HG02763 (cell line): Measurements from ENCODE around the gene NHERF1.

Experiments
- ATAC-seq: cut with Tn5 transposase; IDR thresholded peaks from one replicate; pipeline ENCODE4 v1.9.1; 2021; ENCODE audit warnings: mild to moderate bottlenecking, moderate library complexity; ENCODE audit not compliant: unreplicated experiment

Gene NHERF1

DNA sequence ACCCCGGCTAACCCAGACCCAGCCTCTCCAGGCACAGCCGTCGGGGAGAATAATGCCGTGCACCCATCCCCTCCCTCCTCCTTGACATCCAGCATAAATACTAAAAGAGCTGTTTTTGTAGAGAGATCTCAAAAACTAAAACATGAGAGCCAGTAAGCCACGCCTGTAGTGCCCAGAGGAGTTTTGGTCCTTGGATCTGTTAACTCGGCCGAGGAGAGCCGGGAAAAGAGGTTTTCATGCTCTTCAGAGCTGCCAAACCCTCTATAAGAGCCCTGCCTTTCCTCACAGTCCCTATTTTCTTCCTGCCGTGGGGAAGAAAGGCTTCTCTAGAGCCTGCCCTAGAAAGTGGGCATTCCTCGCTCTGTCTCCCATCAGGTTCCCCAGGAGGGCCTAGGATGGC, 57.9 kb downstream of the NHERF1 start:
- ATAC-seq = no peak

DNA sequence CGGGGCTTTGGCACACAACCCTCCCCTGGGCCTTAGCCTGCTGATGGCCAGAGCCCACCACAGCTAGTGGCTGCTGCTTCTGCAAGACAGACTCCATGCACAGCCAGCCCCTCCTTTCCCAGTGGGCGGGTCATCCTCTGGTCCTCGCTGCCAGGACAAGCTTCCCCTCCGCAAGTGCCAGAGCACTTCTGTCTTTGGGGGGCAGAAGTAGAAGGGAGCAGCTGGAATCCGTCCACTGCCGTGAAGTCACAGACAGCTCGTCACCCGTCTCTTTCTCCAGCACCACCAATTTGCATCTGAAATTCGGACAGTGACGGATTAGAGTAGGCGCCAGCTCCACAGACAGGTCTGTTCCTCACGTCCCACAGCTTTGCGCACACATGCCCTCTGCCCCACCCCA, 59.0 kb downstream of the NHERF1 start:
- ATAC-seq = no peak

DNA sequence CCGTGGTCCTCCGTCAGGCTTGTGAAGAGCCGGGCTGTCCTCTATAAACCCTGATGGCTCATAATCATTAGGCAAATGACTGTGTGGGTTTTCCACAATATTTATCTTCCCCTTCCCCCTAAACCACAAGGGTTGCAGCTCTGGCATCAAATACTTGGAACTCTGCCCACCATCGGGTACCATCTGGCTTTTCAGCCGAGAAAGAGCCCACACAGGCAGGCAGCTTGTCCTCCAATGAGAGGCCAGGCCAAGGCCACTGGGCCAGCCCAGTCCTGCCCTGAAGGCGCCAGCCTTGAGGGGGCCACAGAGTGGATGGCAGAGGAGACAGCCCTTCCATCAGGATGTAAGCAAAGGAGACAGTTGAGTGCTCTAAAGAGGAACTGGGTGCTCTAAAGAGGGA, 59.5 kb downstream of the NHERF1 start:
- no peak for ATAC-seq

DNA sequence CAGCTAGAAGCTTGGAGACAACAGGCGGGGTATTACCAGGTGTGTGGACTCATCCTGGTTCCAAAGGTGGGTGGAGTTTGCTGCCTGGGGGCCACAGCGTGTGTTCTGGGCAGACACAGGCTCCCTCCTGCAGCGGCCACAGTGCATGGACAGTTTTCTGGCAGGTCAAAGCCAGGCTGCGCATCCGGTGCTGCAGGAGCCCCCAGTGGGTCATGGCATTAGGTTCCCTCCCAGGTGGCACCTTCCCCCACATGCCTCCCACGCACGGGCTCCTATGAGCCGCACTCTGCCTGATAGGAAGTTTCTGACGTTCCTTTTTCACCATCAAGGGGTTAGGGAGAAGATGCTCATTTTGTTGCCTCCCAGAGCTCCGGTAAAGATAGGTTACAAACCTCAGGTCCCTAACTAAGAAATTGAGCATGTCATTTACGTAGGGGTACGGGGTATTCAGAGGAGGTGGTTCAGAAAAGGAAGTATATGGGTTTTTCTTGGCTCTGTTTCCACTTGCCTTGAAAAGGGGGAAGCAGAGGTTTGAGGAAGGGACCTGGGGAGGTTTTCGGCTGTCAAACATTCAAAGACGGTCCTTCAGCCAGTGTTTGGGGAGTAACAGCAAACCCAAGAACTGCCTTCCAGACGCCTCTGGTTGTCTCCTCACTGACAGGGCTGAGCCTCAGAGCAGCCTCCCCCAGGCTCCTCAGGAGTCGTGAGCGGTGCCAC, 60.4 kb downstream of the NHERF1 start:
- ATAC-seq = no peak

DNA sequence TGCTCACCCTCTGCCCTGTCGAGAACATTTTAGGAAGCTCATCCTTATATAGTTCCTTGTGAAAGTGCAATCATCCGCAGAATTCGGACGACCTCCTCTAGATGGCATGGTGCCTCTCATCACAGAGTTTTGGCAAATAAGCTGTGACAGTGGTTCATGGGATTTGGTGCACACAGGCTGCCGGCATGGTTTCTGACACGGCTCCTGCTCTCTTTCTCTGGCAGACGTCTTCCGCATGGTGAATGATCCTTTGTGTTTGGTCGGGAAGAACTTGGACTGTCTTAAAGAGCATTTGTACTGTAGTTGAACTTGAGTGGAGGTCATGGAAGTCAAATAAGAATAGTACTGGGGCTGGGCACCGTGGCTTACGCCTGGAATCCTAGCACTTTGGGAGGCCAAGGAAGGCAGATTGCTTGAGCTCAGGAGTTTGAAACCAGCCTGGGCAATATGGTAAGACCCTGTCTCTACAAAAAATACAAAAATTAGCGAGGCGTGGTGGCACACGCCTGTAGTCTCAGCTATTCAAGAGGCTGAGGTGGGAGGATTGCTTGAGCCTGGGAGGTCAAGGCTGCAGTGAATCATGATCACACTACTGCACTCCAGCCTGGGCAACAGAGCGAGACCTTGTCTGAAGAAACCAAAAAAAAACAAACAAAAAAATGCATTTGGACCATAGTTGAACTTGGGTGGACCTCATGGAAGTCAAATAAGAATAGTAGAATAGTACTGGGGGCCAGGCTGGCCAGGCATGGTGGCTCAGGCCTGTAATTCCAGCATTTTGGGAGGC, 62.5 kb downstream of the NHERF1 start:
- no peak for ATAC-seq

DNA sequence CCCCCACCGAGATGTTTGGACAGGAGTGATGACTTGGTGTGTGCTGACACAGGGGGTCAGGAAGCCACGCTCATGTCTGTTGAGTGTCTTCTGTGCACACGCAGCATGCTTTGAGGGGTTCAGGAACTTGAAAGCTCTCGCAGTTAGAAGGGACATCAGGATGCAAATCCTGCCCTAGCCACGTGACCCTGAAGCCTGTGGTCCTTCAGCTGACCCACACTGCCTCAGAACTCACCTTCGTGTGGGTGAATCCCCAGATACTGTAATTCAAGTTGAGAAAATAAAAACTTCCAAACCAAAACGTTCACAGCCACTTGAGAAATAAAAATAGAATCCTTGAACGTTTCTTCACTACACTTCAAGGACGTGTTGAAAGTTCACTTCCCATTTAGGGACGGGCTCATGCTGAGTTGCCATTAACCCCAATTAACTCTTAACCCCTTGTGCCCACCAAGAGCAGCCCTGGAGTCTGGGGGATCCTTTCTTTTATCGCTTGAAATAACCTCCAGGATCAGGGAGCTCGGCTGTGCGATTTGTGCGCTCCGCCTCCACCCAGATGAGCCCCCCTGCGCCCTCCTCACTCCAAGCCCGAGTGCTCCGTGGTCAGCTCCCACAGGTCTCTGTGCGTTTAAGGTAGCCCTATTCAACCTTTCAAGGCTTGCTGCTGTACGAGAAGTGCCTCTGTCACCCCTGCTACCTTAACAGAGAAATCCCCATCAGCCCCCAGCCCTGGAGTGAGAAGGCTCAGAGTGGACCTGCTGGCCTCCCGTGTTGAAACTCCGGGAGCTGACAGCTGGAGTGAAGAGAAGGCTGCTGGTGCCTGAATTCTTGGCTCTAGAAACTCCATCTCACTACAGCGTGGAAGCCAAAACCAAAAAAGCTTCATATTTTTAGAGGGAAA, 63.9 kb downstream of the NHERF1 start:
- ATAC-seq = no peak

DNA sequence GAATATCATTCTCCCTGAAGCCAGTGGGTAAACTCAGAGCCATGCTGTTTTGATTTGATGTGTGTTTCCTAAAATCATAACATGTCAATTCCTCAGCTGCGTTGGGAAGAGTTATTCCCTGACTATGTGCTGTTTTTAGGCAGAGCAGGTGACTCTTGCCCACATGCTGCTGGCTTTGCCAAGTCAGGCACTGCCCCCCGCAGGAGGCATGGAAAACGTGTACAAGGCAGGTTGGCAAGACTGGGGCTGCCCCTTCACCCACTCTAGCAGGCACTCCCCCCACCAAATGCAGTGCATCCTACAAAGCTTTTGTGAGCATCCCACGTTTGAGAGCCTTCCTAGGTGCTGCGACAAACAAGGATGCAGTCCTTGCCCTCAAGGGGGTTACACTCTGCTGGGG, 66.0 kb downstream of the NHERF1 start:
- ATAC-seq = no peak

DNA sequence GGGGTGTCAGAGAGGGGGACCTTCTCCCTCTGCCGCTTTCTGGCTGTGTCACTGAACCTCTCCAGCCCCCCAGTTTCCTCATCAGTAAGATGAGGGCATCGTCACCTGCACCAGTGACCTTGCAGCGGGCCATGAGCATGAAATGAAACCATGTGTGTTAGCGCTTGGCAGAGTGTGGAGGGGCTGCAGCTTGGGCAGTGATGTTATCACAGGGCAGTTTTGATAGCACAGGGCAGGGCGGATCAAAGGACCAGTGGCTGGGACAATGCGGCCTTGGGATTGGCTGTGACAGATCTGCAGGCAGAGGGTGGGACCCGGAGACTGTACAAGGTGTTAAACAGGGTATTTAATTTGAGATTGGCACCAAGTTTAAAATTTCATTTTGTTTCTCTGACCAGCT, 66.6 kb downstream of the NHERF1 start:
- no peak for ATAC-seq

DNA sequence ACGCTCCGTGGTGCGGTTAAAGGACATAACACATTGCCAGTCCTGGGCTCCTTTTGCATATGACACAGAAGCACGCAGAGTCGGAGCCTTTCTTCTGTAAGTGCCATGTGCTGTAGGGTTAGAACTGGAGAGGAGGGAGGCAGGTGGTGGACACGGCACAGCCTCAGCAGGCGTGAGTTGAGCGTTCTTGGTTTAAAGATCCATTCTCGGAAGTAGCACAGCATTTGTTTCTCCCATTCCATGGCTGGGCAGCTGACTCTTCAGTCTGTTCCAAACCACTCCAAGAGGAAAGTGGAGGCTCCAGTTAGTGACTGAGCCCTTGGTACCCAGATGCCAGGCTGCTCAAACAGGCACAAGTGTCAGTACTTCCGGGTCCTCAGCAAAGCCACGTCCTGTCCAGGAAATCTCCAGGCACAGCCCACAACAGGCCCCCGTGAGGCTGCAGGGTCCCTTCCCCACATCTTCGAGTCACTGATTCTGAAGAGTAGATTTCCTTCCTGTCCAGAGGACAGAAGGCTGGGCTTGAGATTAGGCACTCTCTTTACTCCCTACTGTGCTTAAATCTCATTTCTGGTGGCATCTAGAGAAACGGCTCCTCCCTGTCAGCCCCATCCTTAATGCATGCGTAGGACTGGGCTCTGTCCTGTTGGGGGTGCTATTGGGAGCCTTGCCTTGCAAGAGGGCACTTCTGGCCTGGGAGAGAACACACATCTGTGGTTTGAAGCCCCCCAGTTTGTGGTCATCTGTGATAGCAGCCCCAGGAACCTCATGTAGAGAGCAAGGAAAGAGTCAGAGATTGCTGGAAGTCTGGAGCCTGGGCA, 67.3 kb downstream of the NHERF1 start:
- ATAC-seq = no peak

DNA sequence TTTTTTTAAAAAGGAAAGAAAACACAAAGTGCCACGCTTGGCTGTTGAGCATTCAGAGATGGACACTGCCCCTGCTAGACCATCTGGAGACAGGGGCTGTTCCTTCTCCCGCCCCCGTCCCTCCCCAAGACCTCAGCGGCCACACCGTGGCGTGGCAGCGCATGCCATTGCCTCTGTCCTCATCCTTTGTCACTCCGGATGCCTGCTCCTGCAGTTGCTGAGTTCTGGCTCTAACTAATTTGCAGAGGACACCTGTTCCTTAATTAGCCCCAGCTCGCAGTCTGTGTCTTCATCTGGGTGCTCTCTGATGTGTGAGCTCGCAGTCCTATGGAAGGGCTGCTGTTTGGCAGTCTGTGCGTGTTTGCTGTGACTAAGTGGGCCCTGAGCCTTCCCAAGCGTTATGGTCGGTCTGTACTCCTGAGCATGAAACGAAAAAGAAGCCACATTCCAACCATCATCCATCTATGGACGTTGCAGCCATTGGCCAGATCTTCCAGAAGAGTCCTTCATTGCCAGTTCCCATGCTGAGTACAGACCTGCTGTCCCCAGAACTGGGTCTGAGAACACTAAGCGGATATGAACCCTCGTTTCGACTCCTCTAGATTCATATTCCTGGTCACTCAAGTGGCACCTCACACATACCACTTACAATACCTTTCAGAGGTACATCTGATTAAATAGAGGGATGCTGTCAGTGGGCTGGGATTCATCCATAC, 68.6 kb downstream of the NHERF1 start:
- ATAC-seq = no peak

DNA sequence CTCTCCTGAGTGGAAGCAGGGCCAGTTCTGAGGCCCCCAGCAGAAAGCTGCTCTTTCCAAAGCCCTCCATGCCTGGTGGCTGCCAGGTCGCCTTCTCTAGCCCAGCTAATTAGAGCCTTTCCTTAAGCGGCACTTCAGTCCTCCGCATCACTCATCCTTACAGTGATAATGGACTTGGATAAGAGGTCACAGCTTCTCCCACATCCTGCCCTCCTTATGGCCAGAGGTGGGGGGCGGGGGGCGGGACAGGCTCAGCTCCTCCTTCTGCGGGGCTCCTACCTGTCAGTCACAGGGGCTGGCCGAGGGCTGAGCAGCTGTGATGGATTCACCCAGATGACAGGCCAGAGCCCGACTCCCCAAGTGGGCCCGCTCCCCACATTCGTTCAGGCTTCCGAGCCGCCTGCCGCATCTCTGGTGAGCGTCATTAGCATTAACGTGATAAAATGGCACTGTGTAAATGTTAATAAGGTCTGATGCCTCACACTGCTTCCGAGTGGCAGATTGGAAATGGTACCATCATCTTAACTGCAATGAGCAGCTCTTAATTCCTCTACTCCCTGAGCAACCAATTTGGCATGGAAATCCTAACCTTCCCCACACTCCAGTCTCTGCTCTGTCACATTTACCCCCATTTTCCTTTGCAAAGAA, 70.0 kb downstream of the NHERF1 start:
- ATAC-seq = no peak
